Left lobe of liver (tissue), 2 donors: Measurements from ENCODE around the gene CTDSPL2. TPM values are rescaled to one million over a fixed set of nuclear protein-coding genes. Genes with fewer than 3 reads are reported as not detected.
A peak's percentile ranks its signal among the peaks of the same experiment; 100 is the strongest.
"Not testable (repeated sequence)": the region's sequence is repeated elsewhere in the genome, so short reads cannot be mapped to it uniquely, and the experiment has no call there.

Experiments
- ATAC-seq: fragments of 200-7000 bp; cut with Tn5 transposase; one replicate; pipeline ENCODE4 v1.9.1; 2020; ENCODE audit warnings: mild to moderate bottlenecking, moderate library complexity
- DNase-seq: peaks from one replicate; pipeline ENCODE4 v3.0.0-alpha.2; 2020; ENCODE audit warnings: low spot score
- total RNA-seq: library from RNA; stranded (reverse); gene quantifications from one replicate; pipeline ENCODE4 v1.2.1, GENCODE V29; 2021
- donor health status: DM: no; HTN: no; CAD: no; lungs with moderate emphysema.
- donor health status: DM: no; HTN: yes; CAD: no.

The CTDSPL2 gene
- 10.7 TPM for total RNA-seq

DNA sequence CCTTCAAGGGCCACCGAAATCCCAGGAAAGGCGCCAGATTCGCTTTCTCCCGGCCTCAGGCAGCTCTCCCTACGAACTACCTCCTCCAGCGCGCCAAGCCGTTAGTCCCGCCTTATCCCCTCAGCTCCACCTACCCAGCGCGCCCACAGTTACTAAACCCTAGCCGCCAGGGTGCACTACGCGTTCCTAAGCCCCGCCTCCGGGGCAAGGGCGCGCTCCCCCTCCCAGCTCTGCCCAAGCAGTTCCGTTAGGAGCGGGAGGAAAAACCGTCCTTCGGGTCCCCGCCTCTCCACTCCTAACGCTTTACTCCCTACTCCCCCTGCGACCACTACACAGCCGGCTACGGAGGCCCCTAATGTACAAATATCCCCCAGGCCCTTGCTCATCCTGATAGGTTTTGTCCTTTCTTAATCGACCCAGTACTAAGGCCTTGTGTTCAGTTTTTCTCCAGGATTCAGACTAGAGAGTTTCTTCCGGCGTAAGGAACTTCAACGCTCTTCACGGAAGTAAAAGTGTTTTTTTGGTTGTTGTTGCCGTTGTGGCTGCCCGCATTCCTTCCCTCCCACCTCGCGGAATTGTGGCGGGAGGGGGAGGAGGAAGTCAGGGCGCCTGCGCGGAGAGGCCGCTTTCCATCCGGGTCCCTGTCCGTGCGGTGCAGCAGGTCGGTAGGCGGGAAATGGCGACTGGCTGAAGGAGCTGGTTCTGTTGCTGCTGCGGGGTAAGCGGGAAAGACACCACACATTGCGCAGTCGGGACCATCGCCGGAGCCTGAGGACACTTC lies at the start of gene CTDSPL2:
Gene CTDSPL2, plus strand, starts transcription at position 655 of the 781 bp plus-strand sequence. CDS start 31,386 bp downstream, outside the sequence.
- ATAC-seq (peak; percentile 95), DNase-seq (peak; percentile 99)

DNA sequence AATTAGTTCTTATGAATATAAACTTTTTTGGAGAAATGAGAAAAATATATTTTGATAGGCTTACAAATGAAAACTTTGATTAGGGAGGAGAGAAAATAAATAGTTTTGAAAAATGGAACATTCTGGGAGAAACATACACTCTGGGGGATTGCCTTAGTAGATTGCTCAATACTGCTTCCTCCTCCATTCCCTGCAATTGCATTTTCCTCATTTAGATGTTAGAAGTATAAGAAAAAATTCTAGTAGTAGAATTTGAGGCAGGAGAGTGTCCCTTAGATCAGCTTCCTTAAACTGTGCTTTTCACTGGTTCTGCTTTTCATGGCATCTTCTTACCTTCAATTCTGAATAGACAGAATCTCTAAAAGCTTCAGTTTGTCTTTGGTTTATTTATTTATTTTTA lies 46.2 kb upstream of the CTDSPL2 start:
- DNase-seq (no peak), ATAC-seq (no peak)

DNA sequence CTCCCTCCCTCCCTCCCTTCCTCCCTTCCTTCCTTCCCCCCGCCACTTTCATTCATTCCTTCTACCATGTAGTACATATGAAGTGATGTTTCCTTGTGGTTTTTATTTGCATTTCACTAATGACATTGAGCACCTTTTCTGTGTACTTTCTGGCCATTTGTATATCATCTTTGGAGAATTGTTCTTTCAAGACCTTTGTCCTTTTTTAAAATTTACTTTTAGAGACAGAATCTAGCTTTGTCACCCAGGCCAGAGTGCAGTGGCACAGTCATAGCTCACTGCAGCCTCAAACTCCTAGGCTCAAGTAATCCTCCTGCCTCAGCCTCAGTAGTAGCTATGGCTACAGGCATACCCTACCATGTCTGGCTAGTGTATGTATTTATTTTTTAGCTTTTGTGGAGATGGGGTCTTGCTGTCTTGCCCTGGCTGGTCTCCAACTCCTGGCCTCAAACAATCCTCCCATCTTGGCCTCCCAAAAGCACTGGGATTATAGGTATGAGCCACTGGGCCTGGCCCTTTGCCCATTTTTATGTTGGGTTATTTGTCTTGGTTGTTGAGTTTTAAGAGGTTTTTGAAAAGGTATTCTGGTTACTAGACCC lies 42.0 kb upstream of the CTDSPL2 start:
- DNase-seq, result no peak
- no peak for ATAC-seq

DNA sequence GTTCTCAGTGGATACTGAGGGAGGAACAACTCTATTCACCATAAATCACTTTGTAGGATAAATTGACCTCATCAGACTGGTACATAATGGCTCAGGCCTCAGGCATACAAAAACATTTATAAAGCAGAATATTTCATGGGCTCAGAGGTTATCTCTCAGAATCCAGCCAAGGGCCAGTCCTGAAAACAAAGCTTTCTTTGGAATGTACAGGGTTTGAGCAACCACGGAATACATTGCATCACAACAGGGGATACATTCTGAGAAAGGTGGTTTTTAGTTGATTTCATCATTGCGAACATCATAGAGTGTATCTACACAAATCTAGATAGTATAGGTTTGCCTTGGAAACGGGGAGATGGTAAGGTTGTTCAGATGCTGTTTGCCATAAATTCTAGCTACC lies 33.4 kb upstream of the CTDSPL2 start:
- no peak for DNase-seq
- no peak for ATAC-seq

DNA sequence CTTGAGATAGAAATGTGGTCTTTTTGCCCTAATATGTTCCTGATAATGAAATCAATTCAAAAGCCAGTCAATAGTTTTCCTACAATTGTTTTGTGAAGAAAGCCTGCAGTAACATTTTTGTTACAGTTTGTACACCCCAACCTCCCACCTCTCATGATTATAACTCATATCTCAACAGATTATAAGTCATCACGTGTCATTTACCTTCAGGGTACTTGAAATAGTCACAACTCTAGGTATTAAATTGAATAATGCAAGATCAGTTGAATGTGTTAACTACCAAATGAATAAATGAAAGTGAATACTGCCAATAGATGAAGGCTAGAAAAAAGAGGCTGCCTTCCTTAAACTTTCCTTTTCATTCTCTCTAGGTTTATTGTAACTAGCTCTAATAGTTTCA lies 32.9 kb upstream of the CTDSPL2 start:
- no peak for ATAC-seq
- DNase-seq, result no peak

DNA sequence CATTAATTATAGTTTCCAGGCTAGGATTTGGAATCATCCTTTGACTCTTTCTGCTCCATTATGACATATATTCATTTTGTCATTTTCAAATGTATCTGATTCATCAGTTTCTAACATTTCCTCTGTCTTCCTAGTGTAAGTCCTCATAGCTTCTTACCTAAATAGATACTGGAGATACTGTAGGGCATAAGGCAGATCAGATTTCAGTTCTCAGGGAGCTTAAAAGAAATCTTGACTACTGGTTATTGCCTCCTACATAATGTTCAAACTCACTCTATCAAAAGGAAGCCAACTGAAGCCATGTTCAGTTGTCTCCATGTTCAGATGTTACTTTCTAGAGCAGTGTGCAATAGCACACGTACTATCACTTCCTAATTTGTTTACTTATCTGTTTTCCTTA lies 29.6 kb upstream of the CTDSPL2 start:
- no peak for DNase-seq
- no peak for ATAC-seq

DNA sequence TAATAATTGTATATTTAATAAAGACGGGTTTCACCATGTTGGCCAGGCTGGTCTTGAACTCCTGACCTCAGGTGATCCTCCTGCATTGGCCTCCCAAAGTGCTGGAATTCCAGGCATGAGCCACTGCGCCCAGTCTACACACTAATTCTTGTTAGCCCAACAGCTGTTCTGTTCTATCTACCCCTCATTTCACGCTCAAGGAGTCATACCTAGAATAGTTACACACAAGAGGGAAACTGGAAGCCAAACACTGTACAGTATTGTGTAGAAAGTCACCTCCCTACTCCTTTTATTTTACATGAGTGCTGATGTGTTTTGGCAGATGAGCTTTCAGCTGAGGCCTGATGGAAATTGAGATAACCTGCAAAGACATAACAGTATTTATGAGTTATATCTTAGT lies 13.4 kb upstream of the CTDSPL2 start:
- DNase-seq, result no peak
- no peak for ATAC-seq

DNA sequence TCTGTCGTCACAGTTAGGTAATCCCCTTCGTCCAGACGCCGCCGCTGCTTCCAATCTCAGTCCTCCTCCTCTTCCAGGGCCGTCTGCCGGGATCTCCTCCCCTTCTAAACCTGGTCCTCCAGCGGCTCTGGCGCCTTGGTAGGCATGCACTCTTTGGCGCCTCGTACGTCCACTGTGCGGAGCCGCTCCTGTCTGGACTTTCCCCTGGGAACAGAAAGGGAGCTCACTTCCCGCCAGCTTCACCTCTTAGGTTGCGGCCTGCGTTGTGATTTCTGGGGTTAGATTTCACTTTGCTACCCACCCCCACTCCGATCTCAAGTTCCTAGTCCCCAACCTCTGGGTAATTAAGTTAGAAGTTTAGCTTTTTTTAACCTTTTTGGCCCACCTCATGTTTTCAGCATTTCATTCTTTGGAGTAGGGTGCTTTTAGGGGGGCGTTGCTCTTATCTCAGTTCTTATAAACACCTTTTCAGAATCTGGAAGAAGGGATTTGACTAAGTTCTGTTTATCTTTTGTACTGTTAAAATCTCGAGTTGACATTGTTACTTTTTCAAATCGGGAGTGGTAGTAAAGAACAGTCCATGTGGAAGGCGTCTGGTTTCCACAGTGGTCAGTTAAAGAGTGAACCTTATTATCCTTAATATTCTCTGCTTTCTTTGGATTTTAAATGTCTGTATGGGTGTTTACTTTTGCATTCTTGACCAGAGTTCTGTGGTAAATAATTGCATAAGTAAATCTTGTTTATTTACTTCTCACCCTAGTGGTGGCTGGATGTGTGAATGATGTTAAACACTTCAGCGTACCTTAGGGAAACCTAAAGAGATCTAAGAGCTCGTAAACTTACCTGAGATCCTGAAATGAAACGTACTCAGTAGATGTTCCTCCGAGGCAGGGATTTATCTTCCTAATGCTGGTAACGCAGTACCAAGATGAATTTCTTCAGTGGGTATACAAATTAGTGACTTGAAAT lies 611 bp downstream of the CTDSPL2 start:
- no peak for DNase-seq
- ATAC-seq, result peak; percentile 56

DNA sequence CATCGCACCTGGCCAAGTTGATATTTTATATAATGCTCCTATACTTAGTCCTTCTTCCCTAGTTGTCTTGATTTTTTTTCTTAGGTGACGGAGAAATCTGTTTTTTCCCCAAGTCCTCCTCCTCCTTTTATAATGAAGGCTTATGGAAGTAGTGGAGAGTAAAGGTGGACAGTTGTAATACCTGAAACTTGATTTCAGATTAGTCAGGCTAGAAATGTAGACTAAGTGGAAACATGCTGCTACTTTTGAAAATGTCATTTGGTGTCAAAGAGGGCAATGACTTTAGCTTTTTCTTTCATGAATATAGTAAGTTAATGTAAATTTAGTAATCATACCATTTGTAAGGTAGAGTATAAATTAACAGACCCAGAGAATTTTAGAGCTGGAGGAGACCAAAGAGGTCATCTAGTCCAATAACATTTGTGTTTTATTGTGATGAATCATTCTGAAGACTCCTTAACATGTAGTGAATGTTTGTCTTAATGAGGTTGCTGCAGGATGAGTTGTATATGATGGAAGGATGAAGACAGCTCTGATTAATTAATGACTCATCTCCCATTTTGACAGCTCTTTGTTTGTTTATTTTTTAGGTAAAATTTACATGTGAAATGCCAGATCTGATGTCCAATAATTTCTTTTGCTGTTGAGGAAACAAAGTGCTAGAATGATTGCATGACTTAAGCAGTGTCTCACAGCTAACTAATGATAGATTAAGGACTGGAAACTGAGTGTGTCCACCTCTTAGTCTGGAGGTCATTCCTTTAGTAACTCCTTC lies 8.7 kb downstream of the CTDSPL2 start:
- ATAC-seq, result no peak
- no peak for DNase-seq

DNA sequence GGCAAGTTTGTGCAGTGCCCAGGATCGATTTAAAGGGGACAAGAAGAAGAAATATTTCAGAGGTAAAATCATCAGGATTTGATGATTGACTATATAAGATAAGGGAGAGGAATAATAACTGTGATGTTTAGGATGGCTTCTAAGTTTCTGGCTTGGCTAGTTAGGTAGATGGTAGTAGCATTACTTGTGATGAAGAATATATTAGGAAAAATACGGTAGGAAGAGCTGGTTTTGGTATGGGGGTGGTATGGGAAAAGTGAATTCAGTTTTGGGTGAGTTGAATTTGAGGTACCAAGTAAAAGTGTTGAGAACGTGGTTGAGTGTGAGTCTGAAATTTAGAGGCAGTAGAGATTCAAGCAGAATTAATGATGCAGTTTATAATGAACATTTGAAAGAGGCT lies 11.0 kb downstream of the CTDSPL2 start:
- DNase-seq (no peak), ATAC-seq (no peak)

DNA sequence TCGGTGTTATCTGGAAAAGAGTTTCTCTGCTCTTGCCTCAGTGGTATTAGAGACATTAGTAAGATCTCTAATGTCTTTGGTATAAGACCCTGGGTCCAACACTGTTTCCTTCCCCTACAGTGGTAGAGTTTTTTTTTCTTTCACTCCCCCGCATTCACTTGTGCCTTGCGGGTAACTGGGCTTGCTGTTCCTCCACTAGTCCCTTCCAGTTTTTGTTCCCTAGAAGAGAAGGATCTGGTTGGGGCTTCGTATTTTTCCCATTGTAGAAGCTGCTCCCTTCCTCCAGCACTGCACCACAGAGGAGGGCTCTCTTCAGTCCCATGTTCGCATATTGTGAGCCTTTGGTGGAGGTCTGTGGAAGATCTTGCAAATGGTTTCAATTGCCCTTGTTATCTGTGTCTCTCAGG lies 13.7 kb downstream of the CTDSPL2 start:
- DNase-seq (no peak), ATAC-seq (no peak)

DNA sequence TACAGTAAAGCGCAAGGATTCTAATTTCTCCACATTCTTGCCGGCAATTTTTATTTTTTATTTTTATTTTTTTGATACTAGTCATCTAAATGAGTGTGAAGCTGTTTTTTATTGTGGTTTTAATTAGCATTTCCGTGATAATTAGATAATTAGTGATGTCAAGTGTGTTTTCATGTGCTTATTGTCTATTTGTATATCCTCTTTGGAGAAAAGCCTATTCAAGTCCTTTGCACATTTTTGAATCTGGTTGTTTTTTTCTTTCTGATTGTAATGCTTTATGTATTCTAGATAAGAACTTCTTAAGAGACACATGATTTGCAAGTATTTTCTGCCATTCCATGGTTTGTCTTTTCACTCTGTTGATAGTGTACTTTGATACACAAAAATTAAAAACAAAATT lies 16.1 kb downstream of the CTDSPL2 start:
- ATAC-seq, result no peak
- DNase-seq, result no peak

DNA sequence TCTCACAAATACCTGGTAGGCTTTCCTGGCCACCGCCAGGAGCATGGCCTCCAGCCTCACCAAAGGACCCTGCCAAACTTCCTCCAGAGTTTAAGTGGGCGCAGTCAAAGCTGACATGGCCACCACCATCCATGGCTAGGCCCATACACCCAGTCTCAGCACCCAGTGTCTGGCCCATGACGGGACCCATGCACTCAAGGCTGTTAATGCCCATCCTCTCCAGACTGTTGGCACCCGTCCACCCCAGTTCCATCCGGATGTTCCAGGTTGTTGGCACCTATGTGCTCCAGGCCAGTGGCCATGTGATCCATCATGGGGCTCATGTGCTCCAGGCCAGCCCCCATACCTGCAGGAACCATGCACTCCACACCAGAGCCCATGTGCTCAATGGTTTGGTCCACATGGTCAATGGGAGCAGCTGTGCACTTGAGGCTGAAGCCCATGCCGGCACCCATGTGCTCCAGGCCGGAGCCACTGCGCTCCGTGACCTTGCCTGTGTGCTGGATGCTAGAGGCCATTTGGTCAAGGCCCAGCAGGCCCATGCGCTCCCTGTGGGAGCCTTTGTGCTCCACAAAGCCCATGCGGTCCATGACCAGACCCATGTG lies 20.4 kb downstream of the CTDSPL2 start:
- ATAC-seq (peak; percentile 10), DNase-seq (no peak)

DNA sequence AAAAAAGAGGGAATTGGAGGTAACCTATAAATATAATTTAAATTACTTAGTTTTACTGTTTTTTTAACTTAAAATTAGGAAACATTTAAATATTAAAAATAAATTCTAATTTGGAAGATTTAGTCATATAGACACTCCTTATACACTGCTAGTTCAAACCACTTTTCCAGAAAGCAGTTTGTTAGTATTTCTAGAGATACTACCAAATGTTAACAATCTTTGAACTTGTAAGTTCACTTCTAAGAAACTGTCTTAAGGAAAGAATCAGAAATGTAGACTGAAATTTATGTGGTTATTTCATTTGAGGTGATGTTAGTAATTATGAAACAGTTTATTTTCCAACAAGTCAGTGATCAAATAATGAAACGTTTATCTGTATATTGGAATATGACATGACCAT lies 22.7 kb downstream of the CTDSPL2 start:
- DNase-seq (no peak), ATAC-seq (no peak)

DNA sequence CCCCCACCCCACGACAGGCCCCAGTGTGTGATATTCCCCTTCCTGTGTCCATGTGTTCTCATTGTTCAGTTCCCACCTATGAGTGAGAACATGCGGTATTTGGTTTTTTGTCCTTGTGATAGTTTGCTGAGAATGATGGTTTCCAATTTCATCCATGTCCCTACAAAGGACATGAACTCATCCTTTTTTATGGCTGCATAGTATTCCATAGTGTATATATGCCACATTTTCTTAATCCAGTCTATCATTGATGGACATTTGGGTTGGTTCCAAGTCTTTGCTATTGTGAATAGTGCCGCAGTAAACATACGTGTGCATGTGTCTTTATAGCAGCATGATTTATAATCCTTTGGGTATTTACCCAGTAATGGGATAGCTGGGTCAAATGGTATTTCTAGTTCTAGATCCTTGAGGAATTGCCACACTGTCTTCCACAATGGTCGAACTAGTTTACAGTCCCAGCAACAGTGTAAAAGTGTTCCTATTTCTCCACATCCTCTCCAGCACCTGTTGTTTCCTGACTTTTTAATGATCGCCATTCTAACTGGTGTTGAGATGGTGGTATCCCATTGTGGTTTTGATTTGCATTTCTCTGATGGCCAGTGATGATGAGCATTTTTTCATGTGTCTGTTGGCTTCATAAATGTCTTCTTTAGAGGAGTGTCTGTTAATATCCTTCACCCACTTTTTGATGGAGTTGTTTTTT lies 26.3 kb downstream of the CTDSPL2 start:
- ATAC-seq, DNase-seq: not testable (repeated sequence)

DNA sequence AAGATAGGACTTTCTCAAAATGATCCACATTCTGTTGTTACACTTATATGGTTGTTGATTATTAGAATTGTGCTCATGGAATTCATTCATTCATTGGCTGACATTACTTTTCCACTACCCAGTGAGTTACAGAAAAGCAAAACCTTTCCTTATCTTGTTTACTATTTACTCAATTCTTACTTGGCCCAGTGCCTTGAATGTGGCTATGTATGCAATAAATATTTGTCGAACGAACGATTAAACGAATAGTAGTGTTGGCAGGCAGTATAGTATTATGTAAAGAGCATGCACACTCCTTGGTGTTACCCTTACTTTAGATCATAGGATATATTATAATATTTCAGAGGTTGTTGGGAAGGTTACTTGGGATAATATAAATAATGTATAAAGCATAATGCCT lies 31.0 kb downstream of the CTDSPL2 start:
- ATAC-seq, result no peak
- no peak for DNase-seq

DNA sequence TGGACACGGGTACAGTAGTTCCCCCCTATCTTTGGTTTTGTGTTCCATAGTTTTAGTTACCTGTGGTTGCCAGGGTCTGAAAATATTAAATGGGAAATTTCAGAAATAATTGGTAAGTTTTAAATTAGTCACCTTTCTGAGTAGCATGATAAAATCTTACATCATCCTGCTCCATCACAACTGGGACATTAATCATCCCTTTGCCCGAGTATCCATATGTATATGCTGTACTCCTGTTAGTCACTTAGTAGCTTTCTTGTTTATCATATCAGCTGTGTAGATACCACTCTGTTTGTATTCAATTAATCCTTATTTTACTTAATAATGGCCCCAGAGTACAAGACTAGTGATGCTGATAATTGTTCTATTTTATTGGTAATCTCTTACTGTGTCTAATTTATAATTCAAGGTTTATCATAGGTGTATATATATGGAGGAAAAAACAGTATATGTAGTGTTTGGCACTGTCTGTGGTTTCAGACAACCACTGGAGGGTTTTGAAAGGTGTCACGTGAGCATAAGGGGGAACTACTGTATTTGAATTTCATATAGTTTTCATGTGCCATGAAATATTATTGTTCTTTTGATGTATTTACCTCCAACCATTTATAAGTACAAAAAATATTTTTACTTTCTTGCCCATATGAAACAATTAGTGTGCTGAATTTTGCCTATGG lies 41.4 kb downstream of the CTDSPL2 start:
- no peak for DNase-seq
- no peak for ATAC-seq

DNA sequence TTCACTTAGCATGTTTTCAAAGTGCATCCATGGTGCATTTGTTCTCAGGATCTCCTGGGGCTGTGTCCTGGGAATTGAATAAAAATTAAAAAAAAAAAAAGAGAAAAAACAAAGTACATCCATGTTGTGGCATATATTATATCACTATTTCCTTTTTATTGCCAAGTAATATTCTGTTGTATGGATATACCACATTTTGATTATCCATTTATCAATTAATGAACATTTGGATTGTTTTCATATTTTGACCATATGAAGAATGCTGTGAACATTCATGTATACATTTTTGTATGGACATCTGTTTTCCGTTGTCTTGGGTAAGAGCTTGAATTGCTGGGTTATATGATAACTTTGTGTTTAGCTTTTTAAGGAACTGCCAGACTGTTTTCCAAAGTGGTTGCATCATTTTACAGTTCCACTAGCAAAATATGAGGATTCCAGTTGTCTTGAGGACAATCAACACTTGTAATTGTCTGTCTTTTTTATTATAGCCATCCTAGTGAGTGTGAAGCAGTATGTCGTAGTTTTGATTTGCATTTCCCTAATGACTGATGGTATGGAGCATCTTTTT lies 44.5 kb downstream of the CTDSPL2 start:
- no peak for DNase-seq

DNA sequence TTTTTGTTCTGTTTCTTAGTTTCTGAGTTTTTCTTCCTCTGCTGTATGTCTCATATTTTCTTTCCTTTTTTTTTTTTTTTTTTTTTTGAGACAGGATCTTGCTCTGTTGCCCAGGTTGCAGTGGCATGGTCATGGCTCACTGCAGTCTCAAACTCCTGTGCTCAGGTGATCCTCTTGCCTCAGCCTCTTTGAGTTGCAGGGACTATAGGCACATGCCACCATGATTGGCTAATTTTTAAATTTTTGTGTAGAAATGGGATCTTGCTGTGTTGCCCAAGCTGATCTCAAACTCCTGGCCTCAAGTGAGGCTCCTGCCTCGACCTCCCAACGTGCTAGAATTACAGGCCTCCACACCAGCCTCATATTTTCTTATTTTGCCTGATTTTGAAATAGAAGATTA lies 51.9 kb downstream of the CTDSPL2 start:
- ATAC-seq (no peak), DNase-seq (no peak)

More for the DNA sequence above, 44.5 kb downstream of the CTDSPL2 start:
- ATAC-seq, result no peak
